ENCODE data around the gene TACC2. TPM values are rescaled to one million over a fixed set of nuclear protein-coding genes. Genes with fewer than 3 reads are reported as not detected.

TACC2 gene
- total and polyA plus RNA-seq, 4 donors = 43.3 to 309 (median 127) TPM

- WGBS, 2 donors = 86 to 89% methylated on average over 8 of the region's 8 CpGs
- H3K4me3 ChIP-seq = no peak overlapping the region
- no peaks in the 10 kb centered on the region for H3K36me3 ChIP-seq (ENCODE audit: control insufficient read depth in 4 of 4, insufficient read depth in 4 of 4, low read length in 4 of 4)
- peaks cover 0 to 8% (median 0%) of the 10 kb centered on the region in 5 donors for H3K4me1 ChIP-seq (ENCODE audit: control insufficient read depth in 5 of 5, insufficient read depth in 5 of 5, low read length in 5 of 5)
- no peaks in the 10 kb centered on the region for H3K27me3 ChIP-seq (ENCODE audit: control insufficient read depth in 3 of 3, insufficient read depth in 3 of 3, low read length in 2 of 3)
- no peak for TF ChIP-seq CTCF (IDR thresholded peaks at IDR 0.05; ENCODE audit: control extremely low read depth, extremely low read depth)
- ATAC-seq (ENCODE audit: insufficient read depth, low FRiP score) = no peak
- no peak for DNase-seq
- H3K27ac ChIP-seq (ENCODE audit: low read depth in 1 of 2, low read length in 1 of 2) = peak overlapping the region in 1 of 2 donors; percentile 77
- no peak overlapping the region for H3K9ac ChIP-seq (ENCODE audit: insufficient read depth in 1 of 2, low read length in 2 of 2)
- no peaks in the 10 kb centered on the region for H3K9me3 ChIP-seq (ENCODE audit: control insufficient read depth in 4 of 4, insufficient read depth in 3 of 4, low read length in 3 of 4)
Observed at GRCh38 chr10:122056431-122057094, 67.6 kb downstream of the TACC2 start.

GRCh38 chr10:122057841-122058413, 69.0 kb downstream of the TACC2 start:
- no peak for TF ChIP-seq CTCF (IDR thresholded peaks at IDR 0.05; ENCODE audit: control extremely low read depth, extremely low read depth)
- Histone ChIP-seq H3K9me3 (ENCODE audit: control insufficient read depth in 4 of 4, insufficient read depth in 3 of 4, low read length in 3 of 4) (no peaks in the 10 kb centered on the region), H3K27ac (ENCODE audit: low read depth in 1 of 2, low read length in 1 of 2) (no peak overlapping the region), H3K27me3 (ENCODE audit: control insufficient read depth in 3 of 3, insufficient read depth in 3 of 3, low read length in 2 of 3) (no peaks in the 10 kb centered on the region), H3K4me1 (ENCODE audit: control insufficient read depth in 5 of 5, insufficient read depth in 5 of 5, low read length in 5 of 5) (peaks cover 0 to 13% (median 0%) of the 10 kb centered on the region in 5 donors), H3K4me3 (no peak overlapping the region), H3K36me3 (ENCODE audit: control insufficient read depth in 4 of 4, insufficient read depth in 4 of 4, low read length in 4 of 4) (no peaks in the 10 kb centered on the region), H3K9ac (ENCODE audit: insufficient read depth in 1 of 2, low read length in 2 of 2) (no peak overlapping the region)
- ATAC-seq (ENCODE audit: insufficient read depth, low FRiP score) (no peak), DNase-seq (no peak)
- WGBS, 2 donors = 72 to 82% methylated on average over 14 of the region's 14 CpGs

- H3K36me3 ChIP-seq (ENCODE audit: control insufficient read depth in 4 of 4, insufficient read depth in 4 of 4, low read length in 4 of 4) = no peaks in the 10 kb centered on the region
- H3K4me1 ChIP-seq (ENCODE audit: control insufficient read depth in 5 of 5, insufficient read depth in 5 of 5, low read length in 5 of 5) = peaks cover 0 to 9% (median 0%) of the 10 kb centered on the region in 5 donors
- H3K27ac ChIP-seq (ENCODE audit: low read depth in 1 of 2, low read length in 1 of 2) = no peak overlapping the region
- WGBS, 2 donors = 62 to 71% methylated on average over 2 of the region's 2 CpGs
- no peak overlapping the region for H3K4me3 ChIP-seq
- DNase-seq (no peak), ATAC-seq (ENCODE audit: insufficient read depth, low FRiP score) (no peak)
- H3K9ac ChIP-seq (ENCODE audit: insufficient read depth in 1 of 2, low read length in 2 of 2) = no peak overlapping the region
- no peaks in the 10 kb centered on the region for H3K9me3 ChIP-seq (ENCODE audit: control insufficient read depth in 4 of 4, insufficient read depth in 3 of 4, low read length in 3 of 4)
- TF ChIP-seq CTCF (IDR thresholded peaks at IDR 0.05; ENCODE audit: control extremely low read depth, extremely low read depth) = no peak
- no peaks in the 10 kb centered on the region for H3K27me3 ChIP-seq (ENCODE audit: control insufficient read depth in 3 of 3, insufficient read depth in 3 of 3, low read length in 2 of 3)
Observed at GRCh38 chr10:122060250-122060649, 71.3 kb downstream of the TACC2 start.

All from lung (tissue), 12 donors.